T-cell (primary cell): ENCODE measurements around the gene UBE2I. TPM values are rescaled to one million over a fixed set of nuclear protein-coding genes. Genes with fewer than 3 reads are reported as not detected.
"Not testable (repeated sequence)": the region's sequence is repeated elsewhere in the genome, so short reads cannot be mapped to it uniquely, and the experiment has no call there.

Experiments used
- ATAC-seq, 4 experiments: fragments of 200-7000 bp in 3 of 4; fragments of 150-1000 bp in 1 of 4; cut with Tn5 transposase; replicated peaks in 1 of 4; 1 replicate in 3 of 4; 2 replicates in 1 of 4; pipeline ENCODE4 v1.10.0; 2021; ENCODE audit warnings: moderate library complexity in 3 of 4, mild to moderate bottlenecking in 2 of 4, moderate number of reproducible peaks in 1 of 4
- CTCF ChIA-PET, 2 donors: fragments of 300-600 bp; sonication (Branson Sonifier 250); formaldehyde crosslinking; loops; one replicate each; lab custom pipeline; 2022; ENCODE audit warnings: antibody characterized with exemption in 2 of 2; lab: Charles Lee
- POLR2A ChIA-PET, 2 donors: fragments of 300-600 bp; sonication (Branson Sonifier 250); formaldehyde crosslinking; loops; one replicate each; lab custom pipeline; 2022; ENCODE audit warnings: antibody characterized with exemption in 2 of 2; lab: Charles Lee
- DNase-seq, 35 experiments: peaks; one replicate each; pipeline versions ENCODE4 v3.0.0 to v3.0.0-alpha.2; 2013 to 2023
- H3K27ac ChIP-seq: one replicate; pipeline ENCODE4 v1.5.1; 2013; ENCODE audit warnings: low read length
- H3K27me3 ChIP-seq, 2 experiments: replicated peaks in 1 of 2; 1 replicate in 1 of 2; 2 replicates in 1 of 2; pipeline versions ENCODE4 v1.6.1 to v1.7.0; 2013; ENCODE audit warnings: low read length in 1 of 2, mixed read lengths in 1 of 2; ENCODE audit not compliant: control insufficient read depth in 2 of 2, insufficient read depth in 2 of 2; ENCODE audit errors: extremely low read depth in 1 of 2
- H3K36me3 ChIP-seq, 2 donors: 1 replicate in 1 of 2; 2 replicates in 1 of 2; pipeline versions ENCODE4 v1.6.1 to v1.7.0; 2013; ENCODE audit warnings: low read length in 1 of 2; ENCODE audit not compliant: control insufficient read depth in 2 of 2, insufficient read depth in 1 of 2; ENCODE audit errors: extremely low read depth in 1 of 2
- H3K4me1 ChIP-seq, 2 experiments: 1 replicate in 1 of 2; 2 replicates in 1 of 2; pipeline versions ENCODE4 v1.6.1 to v1.7.0; 2013; ENCODE audit warnings: low read length in 2 of 2, mixed read lengths in 1 of 2; ENCODE audit not compliant: insufficient read depth in 2 of 2, control insufficient read depth in 1 of 2; ENCODE audit errors: extremely low read depth in 1 of 2
- H3K4me3 ChIP-seq, 2 donors: 1 replicate in 1 of 2; 2 replicates in 1 of 2; pipeline versions ENCODE4 v1.5.1 to v1.7.0; 2013; ENCODE audit warnings: mild to moderate bottlenecking in 2 of 2, low read length in 1 of 2, moderate library complexity in 1 of 2; ENCODE audit not compliant: control insufficient read depth in 1 of 2; ENCODE audit errors: extremely low read depth in 1 of 2
- H3K9me3 ChIP-seq: 2 replicates; pipeline ENCODE4 v1.7.0; 2013
- H3K27ac Mint-ChIP-seq, 2 donors: one replicate each; pipeline ENCODE4 v1.8.0; 2020 to 2021; ENCODE audit warnings: mild to moderate bottlenecking in 2 of 2, mixed read lengths in 2 of 2
- H3K27me3 Mint-ChIP-seq, 2 donors: one replicate each; pipeline ENCODE4 v1.8.0; 2021 to 2022; ENCODE audit warnings: mixed read lengths in 2 of 2
- H3K36me3 Mint-ChIP-seq: one replicate; pipeline ENCODE4 v1.8.0; 2021; ENCODE audit warnings: mixed read lengths
- H3K4me1 Mint-ChIP-seq, 3 donors: one replicate each; pipeline ENCODE4 v1.8.0; 2020 to 2022; ENCODE audit warnings: mixed read lengths in 3 of 3, mild to moderate bottlenecking in 1 of 3
- H3K4me3 Mint-ChIP-seq, 3 donors: one replicate each; pipeline ENCODE4 v1.8.0; 2020 to 2022; ENCODE audit warnings: mild to moderate bottlenecking in 3 of 3, mixed read lengths in 3 of 3, moderate library complexity in 3 of 3
- H3K9me3 Mint-ChIP-seq, 3 donors: one replicate each; pipeline ENCODE4 v1.8.0; 2020 to 2022; ENCODE audit warnings: mixed read lengths in 3 of 3
- WGBS: methylation state at CpG from one replicate; pipeline ENCODE4 v1.1.5; 2013; ENCODE audit warnings: missing lambda C conversion rate; ENCODE audit not compliant: insufficient coverage; 5-methylcytosine and 5-hydroxymethylcytosine counted together
- total RNA-seq, 35 experiments: library from RNA in 6 of 35; stranded (reverse) in 6 of 35; fragments of 120-200 nt in 1 of 35; gene quantifications; one replicate each; pipeline versions ENCODE4 v1.2.1 to v1.2.4 and lab custom pipeline; 2013 to 2026

The UBE2I gene
- total RNA-seq, 5 donors from 2014 or later (not counting 1 experiment from before 2014, with no cell fraction given): 173 to 247 (median 190) TPM

DNA sequence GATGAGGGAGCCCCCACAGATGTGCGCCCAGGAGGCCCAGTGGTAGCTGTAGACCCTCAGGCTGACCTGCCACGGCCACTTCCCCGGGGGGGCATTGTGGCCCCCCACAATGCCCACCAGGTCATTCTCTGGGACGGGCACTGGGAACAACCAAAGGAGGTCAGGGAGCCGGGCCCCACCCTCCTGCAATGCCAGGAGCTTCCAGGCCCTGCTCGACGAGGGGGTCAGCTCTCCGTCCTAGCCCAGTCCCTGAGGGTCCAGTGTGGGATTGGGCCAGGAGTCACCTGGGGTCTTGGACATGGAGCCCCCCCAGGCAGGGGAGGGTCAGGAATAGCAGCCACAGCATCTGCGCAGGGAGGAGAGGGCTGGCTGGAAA, 46.6 kb upstream of the UBE2I start:
- H3K36me3 Mint-ChIP-seq: no peaks in the 10 kb centered on the region
- H3K9me3 Mint-ChIP-seq: peaks cover 0 to 4% (median 0%) of the 10 kb centered on the region in 3 donors
- H3K36me3 ChIP-seq: no peaks in the 10 kb centered on the region
- H3K27ac ChIP-seq: no peak overlapping the region
- peaks cover 0 to 62% of the 10 kb centered on the region in 2 experiments for H3K27me3 ChIP-seq
- 83% methylated on average over 4 of the region's 9 CpGs for WGBS
- no peak overlapping the region for H3K4me3 ChIP-seq
- H3K4me1 ChIP-seq: peaks cover 0 to 10% of the 10 kb centered on the region in 2 experiments
- no peak overlapping the region for H3K4me3 Mint-ChIP-seq
- no peak overlapping the region for H3K27ac Mint-ChIP-seq
- no peak for ATAC-seq
- peaks cover 4 to 5% (median 5%) of the 10 kb centered on the region in 3 donors for H3K4me1 Mint-ChIP-seq
- H3K27me3 Mint-ChIP-seq: peaks cover 9 to 27% of the 10 kb centered on the region in 2 donors
- DNase-seq: no peak
- CTCF ChIA-PET: no interaction called here
- no peaks in the 10 kb centered on the region for H3K9me3 ChIP-seq
- POLR2A ChIA-PET: no interaction called here

DNA sequence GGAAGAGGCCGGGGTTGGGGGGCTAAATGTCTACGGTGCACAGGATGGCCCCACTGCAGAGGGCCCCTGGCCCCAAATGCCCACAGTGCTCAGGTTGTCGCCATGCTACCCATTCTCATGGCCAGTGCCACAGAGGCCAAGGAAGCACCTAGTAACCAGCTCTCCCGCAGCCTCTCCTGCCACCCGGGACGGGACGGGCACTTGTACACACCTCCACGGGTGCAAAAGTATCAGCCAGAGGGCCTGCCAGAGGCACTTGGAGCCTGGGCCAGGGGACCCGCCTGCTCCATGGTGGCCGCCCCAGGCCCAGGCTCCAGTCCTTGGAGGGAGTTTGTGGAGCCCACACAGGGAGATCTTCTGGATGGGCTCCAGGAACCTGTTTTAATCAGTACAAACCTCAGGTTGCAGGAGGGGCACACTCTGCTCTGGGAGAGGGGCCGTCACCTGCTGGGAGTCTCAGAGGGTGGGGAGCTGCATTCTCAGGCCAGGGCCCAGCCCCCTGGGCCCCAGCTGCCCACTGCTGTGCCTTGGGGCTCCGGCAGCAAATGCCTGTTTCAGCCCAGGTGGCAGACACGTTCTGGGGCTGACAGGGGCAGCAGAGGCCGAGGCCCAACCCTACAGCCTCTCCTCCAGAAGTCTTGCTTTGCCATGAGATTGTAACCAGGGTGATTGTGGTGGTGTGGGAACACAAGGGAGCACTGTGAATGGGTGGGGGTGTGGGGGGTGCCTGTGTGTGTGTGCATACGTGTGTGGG, 45.7 kb upstream of the UBE2I start:
- Mint-ChIP-seq H3K27me3 (peaks cover 9 to 23% of the 10 kb centered on the region in 2 donors), H3K4me1 (peaks cover 4 to 5% (median 5%) of the 10 kb centered on the region in 3 donors), H3K27ac (no peak overlapping the region), H3K9me3 (peaks cover 0 to 4% (median 0%) of the 10 kb centered on the region in 3 donors), H3K4me3 (no peak overlapping the region), H3K36me3 (no peaks in the 10 kb centered on the region)
- POLR2A ChIA-PET: no interaction called here
- WGBS: 96% methylated on average over 13 of the region's 15 CpGs
- no peak for DNase-seq
- no peak overlapping the region for H3K4me3 ChIP-seq
- CTCF ChIA-PET: no interaction called here
- H3K27ac ChIP-seq: no peak overlapping the region
- peaks cover 0 to 10% of the 10 kb centered on the region in 2 experiments for H3K4me1 ChIP-seq
- no peaks in the 10 kb centered on the region for H3K9me3 ChIP-seq
- no peaks in the 10 kb centered on the region for H3K36me3 ChIP-seq
- H3K27me3 ChIP-seq: peaks cover 0 to 59% of the 10 kb centered on the region in 2 experiments
- ATAC-seq: no peak

DNA sequence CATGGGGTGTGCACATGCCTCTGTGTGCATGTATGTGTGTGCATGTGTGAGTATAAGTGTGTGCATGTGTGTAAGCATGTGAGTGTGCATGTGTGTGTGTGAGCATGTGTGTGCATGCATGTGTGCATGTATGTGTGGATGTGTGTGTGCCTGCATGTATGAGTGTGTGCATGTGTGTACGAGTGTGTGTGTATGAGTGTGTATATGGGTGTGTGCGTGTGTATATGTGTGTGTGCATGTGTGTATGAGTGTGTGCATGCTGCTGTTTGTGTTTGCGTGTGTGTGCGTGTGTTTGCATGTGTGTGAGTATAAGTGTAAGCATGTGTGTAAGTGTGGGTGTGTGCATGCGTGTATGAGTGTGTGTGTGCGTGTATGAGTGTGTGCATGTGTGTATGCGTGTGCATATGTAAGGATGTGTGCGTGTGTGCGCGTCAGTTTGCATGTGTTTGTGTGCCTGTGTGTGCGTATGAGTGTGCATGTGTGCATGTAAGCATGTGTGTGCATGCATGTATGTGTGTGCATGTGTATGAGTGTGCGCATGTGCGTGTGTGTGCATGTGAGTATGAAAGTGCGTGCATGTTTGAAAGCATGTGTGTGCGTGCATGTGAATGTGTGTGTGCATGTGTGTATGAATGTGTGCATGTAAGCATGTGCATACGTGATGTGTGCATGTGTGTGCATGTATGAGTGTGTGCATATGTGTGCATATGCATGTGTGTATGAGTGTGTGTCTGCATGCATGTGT, 44.9 kb upstream of the UBE2I start:
- peaks cover 0 to 52% of the 10 kb centered on the region in 2 experiments for H3K27me3 ChIP-seq
- H3K27ac Mint-ChIP-seq: no peak overlapping the region
- H3K4me3 ChIP-seq: no peak overlapping the region
- no peak for DNase-seq
- no peak for ATAC-seq
- peaks cover 0 to 4% (median 0%) of the 10 kb centered on the region in 3 donors for H3K9me3 Mint-ChIP-seq
- peaks cover 4 to 18% of the 10 kb centered on the region in 2 donors for H3K27me3 Mint-ChIP-seq
- ChIA-PET POLR2A (no interaction called here), CTCF (no interaction called here)
- no peaks in the 10 kb centered on the region for H3K36me3 ChIP-seq
- H3K9me3 ChIP-seq: no peaks in the 10 kb centered on the region
- no peak overlapping the region for H3K4me3 Mint-ChIP-seq
- no peaks in the 10 kb centered on the region for H3K4me1 Mint-ChIP-seq
- no peak overlapping the region for H3K27ac ChIP-seq
- H3K4me1 ChIP-seq: peaks cover 0 to 2% of the 10 kb centered on the region in 2 experiments
- WGBS: 87% methylated on average over 14 of the region's 16 CpGs
- H3K36me3 Mint-ChIP-seq: no peaks in the 10 kb centered on the region

DNA sequence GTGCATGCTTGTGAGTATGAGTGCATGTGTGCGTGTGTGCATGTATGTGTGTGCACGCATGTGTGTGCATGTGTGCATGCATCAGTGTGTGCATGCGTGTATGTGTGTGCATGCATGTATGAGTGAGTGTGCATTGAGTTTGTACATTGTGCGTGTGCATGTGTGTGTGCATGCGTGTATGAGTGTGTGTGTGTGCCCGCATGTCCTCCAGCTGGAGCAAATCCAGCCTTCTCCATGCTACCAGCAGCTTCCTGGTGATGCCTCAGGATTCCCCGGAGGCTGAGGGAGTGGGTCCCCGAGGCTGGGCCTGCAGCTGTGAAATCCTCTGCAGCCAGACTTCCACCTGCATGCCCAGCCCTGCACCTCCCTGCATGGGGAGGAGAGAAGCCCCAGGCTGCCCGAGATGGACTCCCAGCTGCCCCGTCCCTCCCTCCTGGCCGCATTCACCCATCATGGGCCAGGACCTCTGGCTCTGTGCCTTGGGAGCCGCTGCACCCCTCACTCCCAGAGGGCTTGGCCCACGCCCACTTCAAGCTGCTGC, 44.3 kb upstream of the UBE2I start:
- Mint-ChIP-seq H3K4me1 (no peaks in the 10 kb centered on the region), H3K36me3 (no peaks in the 10 kb centered on the region), H3K27me3 (peaks cover 10 to 18% of the 10 kb centered on the region in 2 donors), H3K4me3 (no peak overlapping the region), H3K27ac (no peak overlapping the region), H3K9me3 (peaks cover 0 to 4% (median 0%) of the 10 kb centered on the region in 3 donors)
- Histone ChIP-seq H3K4me3 (no peak overlapping the region), H3K36me3 (no peaks in the 10 kb centered on the region), H3K27me3 (peaks cover 0 to 48% of the 10 kb centered on the region in 2 experiments), H3K9me3 (no peaks in the 10 kb centered on the region), H3K4me1 (no peaks in the 10 kb centered on the region), H3K27ac (no peak overlapping the region)
- ChIA-PET CTCF (no interaction called here), POLR2A (no interaction called here)
- ATAC-seq (no peak), DNase-seq (no peak)
- 77% methylated on average over 6 of the region's 13 CpGs for WGBS

DNA sequence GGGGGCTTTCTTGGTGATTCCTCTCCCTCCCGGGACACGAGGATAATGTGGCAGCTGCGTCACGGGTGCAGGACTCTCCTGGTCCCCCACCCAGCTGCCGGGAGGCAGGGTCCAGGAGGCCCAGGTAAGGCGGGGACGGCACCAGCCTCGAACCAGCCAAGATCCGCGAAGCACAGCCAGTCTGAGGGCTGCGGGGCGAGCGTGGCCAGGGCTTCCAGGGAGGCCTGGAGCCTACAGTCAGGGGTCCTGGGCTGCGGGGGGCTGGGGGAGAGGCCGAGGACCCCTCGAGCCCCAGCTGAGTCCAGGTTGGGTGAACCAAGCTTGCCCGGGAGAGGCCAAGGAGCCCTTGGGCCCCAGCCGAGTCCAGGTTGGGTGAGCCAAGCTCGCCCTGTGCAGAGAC, 43.6 kb upstream of the UBE2I start:
- CTCF ChIA-PET: no interaction called here
- no peaks in the 10 kb centered on the region for H3K4me1 Mint-ChIP-seq
- WGBS: 78% methylated on average over 17 of the region's 19 CpGs

DNA sequence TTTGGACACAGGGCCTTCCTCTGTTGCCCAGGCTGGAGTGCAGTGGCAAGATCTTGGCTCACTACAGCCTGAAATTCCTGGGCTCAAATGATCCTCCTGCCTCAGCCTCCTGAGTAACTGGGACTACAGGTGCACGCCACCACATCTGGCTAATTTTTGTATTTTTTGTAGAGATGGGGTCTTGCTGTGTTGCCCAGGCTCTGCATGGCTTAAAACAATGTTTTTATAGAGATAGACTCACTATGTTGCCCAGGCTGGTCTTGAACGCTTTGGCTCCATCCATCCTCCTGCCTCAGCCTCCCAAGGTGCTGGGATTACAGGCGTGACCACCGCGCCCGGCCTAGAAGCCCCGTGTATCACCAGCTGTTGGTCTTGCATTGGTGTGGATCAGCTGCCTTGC, 40.0 kb upstream of the UBE2I start:
- H3K9me3 ChIP-seq, H3K27ac ChIP-seq, H3K4me1 Mint-ChIP-seq, H3K9me3 Mint-ChIP-seq, ATAC-seq, DNase-seq, H3K4me3 Mint-ChIP-seq, H3K27ac Mint-ChIP-seq, H3K36me3 Mint-ChIP-seq, POLR2A ChIA-PET, H3K4me3 ChIP-seq, H3K36me3 ChIP-seq: not testable (repeated sequence)
- H3K27me3 ChIP-seq: peaks cover 0 to 43% of the 10 kb centered on the region in 2 experiments
- H3K4me1 ChIP-seq: peaks cover 0 to 10% of the 10 kb centered on the region in 2 experiments
- H3K27me3 Mint-ChIP-seq: peaks cover 15 to 19% of the 10 kb centered on the region in 2 donors
- CTCF ChIA-PET: interaction anchor here in 1 of 2 donors (0.5 kb wide), 1 partner anchor 617 kb away, joined by 5 read pairs; no protein-coding TSS in a partner anchor
- 97% methylated on average over 5 of the region's 7 CpGs for WGBS

More for the DNA sequence above, 43.6 kb upstream of the UBE2I start:
- peaks cover 0 to 43% of the 10 kb centered on the region in 2 experiments for H3K27me3 ChIP-seq
- no peak overlapping the region for H3K27ac ChIP-seq
- Mint-ChIP-seq H3K27me3 (peaks cover 11 to 14% of the 10 kb centered on the region in 2 donors), H3K9me3 (peaks cover 0 to 4% (median 0%) of the 10 kb centered on the region in 3 donors), H3K27ac (no peak overlapping the region), H3K36me3 (no peaks in the 10 kb centered on the region), H3K4me3 (no peak overlapping the region)
- ATAC-seq (no peak), DNase-seq (no peak)
- no peak overlapping the region for H3K4me3 ChIP-seq
- no peaks in the 10 kb centered on the region for H3K4me1 ChIP-seq
- H3K9me3 ChIP-seq: no peaks in the 10 kb centered on the region
- no peaks in the 10 kb centered on the region for H3K36me3 ChIP-seq
- POLR2A ChIA-PET: no interaction called here
